ENCODE measurements around the gene EZR.

Gene EZR

GRCh38 chr6:158771399-158772152 lies 47.6 kb downstream of the EZR start:
- peaks cover 46% of the 10 kb centered on the region for H3K4me1 Mint-ChIP-seq (ENCODE audit: low read depth)
- peaks cover 4% of the 10 kb centered on the region for H3K36me3 Mint-ChIP-seq

GRCh38 chr6:158770533-158771330 lies 48.4 kb downstream of the EZR start:
- H3K9me3 Mint-ChIP-seq (ENCODE audit: low read depth), result no peaks in the 10 kb centered on the region
- H3K4me3 Mint-ChIP-seq, result no peak overlapping the region
- peak overlapping the region; percentile 75 for H3K27ac Mint-ChIP-seq
- peaks cover 4% of the 10 kb centered on the region for H3K36me3 Mint-ChIP-seq
- H3K4me1 Mint-ChIP-seq (ENCODE audit: low read depth), result peaks cover 46% of the 10 kb centered on the region
- H3K27me3 Mint-ChIP-seq, result no peaks in the 10 kb centered on the region

More at GRCh38 chr6:158771399-158772152, 47.6 kb downstream of the EZR start:
- Mint-ChIP-seq H3K4me3 (peak overlapping the region; percentile 23), H3K9me3 (ENCODE audit: low read depth) (no peaks in the 10 kb centered on the region), H3K27ac (peak overlapping the region; percentile 84), H3K27me3 (no peaks in the 10 kb centered on the region)

DNA sequence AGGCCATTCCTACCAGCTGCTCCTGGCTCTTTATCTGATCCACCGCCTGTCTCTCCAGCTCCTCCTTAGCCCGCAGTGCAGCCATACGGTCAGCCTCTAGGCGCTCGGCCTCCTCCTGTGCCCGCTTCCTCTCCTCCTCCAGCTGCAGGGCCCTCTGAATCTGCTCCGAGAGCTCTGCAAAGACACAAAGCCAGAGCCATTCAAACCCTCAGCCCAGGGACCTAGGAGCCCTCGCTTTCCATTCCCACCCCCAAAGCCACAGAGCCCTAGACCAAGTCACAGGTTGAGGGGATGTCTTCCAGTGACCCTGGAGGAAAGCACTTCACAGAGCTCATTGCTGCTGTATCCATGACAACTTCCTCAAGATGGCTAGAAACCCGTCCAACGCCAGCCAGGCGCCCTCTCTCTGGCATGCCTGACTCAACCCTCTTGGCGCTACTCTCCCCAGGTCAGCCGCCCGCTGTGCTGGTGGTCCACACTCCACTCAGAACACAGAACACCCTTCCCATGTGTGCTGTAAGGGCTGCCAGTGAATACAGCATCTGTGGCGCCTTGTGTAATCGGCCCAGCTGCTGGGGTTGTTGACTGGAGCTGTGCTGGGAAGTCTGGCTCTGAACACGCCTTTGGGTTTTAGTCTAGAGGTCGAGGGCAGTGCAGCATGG lies 49.3 kb downstream of the EZR start:
- Mint-ChIP-seq H3K9me3 (ENCODE audit: low read depth) (no peaks in the 10 kb centered on the region), H3K4me1 (ENCODE audit: low read depth) (peaks cover 41% of the 10 kb centered on the region), H3K27ac (peak overlapping the region; percentile 75), H3K36me3 (peaks cover 4% of the 10 kb centered on the region), H3K4me3 (no peak overlapping the region), H3K27me3 (no peaks in the 10 kb centered on the region)

DNA sequence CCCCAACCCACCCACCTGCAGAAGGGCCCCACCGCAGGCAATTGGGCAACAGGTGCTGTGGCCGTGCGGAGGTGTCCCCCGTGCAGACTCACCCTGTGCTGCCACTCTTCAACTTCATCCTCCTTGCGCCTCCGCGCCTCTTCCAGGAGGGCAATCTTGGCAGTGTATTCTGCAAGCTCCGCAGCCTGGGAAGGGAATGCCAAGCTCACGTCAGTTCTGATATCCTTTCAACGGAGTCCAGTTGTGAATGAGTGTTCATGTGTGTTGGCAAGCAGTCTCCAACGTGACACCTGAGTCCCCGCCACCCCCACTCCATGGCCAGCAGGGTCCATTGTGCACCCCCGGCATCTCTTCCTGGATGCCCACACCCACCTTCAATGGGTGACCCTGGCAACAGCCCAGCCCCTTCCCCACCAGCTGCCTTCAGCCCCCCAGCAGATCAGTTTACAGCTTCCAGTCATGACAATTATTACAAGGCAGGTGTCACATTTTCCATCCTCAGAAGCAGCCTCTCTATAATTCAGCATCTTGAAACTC lies 49.9 kb downstream of the EZR start:
- Mint-ChIP-seq H3K4me1 (ENCODE audit: low read depth) (peaks cover 40% of the 10 kb centered on the region), H3K36me3 (peaks cover 4% of the 10 kb centered on the region), H3K27ac (peak overlapping the region; percentile 75), H3K9me3 (ENCODE audit: low read depth) (no peaks in the 10 kb centered on the region), H3K4me3 (no peak overlapping the region), H3K27me3 (no peaks in the 10 kb centered on the region)

DNA sequence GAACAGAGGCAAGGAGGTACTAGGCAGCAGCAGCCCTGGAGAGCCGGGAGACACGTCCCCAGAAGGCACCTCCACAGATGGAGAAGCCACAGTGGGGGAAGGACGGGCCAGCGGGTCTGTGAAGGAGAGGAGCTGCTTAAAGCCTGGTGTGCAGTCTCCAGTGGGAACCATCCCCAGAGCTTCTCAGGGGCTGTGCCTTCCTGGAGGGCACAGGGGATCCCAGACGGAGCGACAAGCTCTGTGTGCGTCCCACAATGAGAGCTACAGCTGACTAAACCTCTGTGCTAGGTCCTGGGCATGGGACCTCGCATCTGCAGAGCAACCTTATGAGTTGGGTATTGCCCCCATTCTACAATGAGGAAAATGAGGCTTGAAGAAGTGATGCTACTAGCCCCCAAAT lies 50.7 kb downstream of the EZR start:
- peaks cover 4% of the 10 kb centered on the region for H3K36me3 Mint-ChIP-seq
- no peaks in the 10 kb centered on the region for H3K27me3 Mint-ChIP-seq
- H3K27ac Mint-ChIP-seq, result peak overlapping the region; percentile 61
- H3K4me3 Mint-ChIP-seq, result no peak overlapping the region
- H3K9me3 Mint-ChIP-seq (ENCODE audit: low read depth), result no peaks in the 10 kb centered on the region
- peaks cover 33% of the 10 kb centered on the region for H3K4me1 Mint-ChIP-seq (ENCODE audit: low read depth)

DNA sequence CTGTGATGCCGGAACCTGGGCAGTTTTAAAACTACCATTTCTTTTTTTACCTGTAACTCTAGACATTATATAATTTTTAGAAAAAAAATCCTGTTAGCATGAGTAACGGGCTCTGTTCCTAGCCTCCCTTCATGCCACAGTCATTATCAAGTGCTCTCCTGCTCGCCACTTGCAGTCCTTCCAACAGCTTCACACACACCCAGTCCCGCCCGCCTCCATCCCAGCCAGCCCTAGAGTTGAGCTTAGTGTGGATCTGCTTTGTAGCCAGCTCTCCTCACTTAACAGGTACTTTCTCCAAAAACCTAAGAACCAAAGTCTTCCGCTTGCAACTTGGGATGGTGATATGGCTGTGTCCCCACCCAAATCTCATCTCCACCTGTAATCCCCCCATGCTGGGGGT lies 51.5 kb downstream of the EZR start:
- H3K36me3 Mint-ChIP-seq, result peaks cover 3% of the 10 kb centered on the region
- peak overlapping the region; percentile 64 for H3K27ac Mint-ChIP-seq
- no peaks in the 10 kb centered on the region for H3K27me3 Mint-ChIP-seq

GRCh38 chr6:158766621-158767455 lies 52.3 kb downstream of the EZR start:
- no peaks in the 10 kb centered on the region for H3K9me3 Mint-ChIP-seq (ENCODE audit: low read depth)
- peaks cover 4% of the 10 kb centered on the region for H3K36me3 Mint-ChIP-seq
- peaks cover 17% of the 10 kb centered on the region for H3K4me1 Mint-ChIP-seq (ENCODE audit: low read depth)
- H3K4me3 Mint-ChIP-seq, result no peak overlapping the region
- no peaks in the 10 kb centered on the region for H3K27me3 Mint-ChIP-seq
- peak overlapping the region; percentile 54 for H3K27ac Mint-ChIP-seq

More for the DNA sequence above, 51.5 kb downstream of the EZR start:
- H3K9me3 Mint-ChIP-seq (ENCODE audit: low read depth), result no peaks in the 10 kb centered on the region
- H3K4me1 Mint-ChIP-seq (ENCODE audit: low read depth), result peaks cover 25% of the 10 kb centered on the region
- H3K4me3 Mint-ChIP-seq, result no peak overlapping the region

- Mint-ChIP-seq H3K27ac (peak overlapping the region; percentile 50), H3K36me3 (peaks cover 4% of the 10 kb centered on the region)
Observed at GRCh38 chr6:158765499-158766068, 53.6 kb downstream of the EZR start.

DNA sequence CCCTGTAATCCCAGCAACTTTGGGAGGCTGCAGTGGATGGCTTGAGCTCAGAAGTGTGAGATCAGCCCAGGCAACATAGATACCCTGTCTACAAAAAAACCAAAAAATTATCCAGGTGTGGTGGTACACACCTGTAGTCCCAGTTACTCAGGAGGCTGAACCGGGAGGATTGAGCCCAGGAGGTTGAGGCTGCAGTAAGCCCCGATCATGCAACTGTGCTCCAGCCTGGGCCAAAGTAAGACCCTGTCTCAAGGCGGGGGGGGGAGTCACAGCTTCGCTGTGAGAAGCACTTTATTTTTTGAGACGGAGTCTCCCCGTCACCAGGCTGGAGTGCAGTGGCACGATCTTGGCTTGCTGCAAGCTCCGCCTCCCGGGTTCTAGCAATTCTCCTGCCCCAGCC lies 54.2 kb downstream of the EZR start:
- H3K4me1 Mint-ChIP-seq (ENCODE audit: low read depth), result peaks cover 3% of the 10 kb centered on the region
- no peak overlapping the region for H3K4me3 Mint-ChIP-seq
- H3K27ac Mint-ChIP-seq, result no peak overlapping the region
- H3K9me3 Mint-ChIP-seq (ENCODE audit: low read depth), result no peaks in the 10 kb centered on the region
- no peaks in the 10 kb centered on the region for H3K27me3 Mint-ChIP-seq
- H3K36me3 Mint-ChIP-seq, result peaks cover 4% of the 10 kb centered on the region

More at GRCh38 chr6:158765499-158766068, 53.6 kb downstream of the EZR start:
- Mint-ChIP-seq H3K4me3 (no peak overlapping the region), H3K4me1 (ENCODE audit: low read depth) (peaks cover 5% of the 10 kb centered on the region), H3K27me3 (no peaks in the 10 kb centered on the region), H3K9me3 (ENCODE audit: low read depth) (no peaks in the 10 kb centered on the region)

GRCh38 chr6:158764183-158764849 lies 54.9 kb downstream of the EZR start:
- H3K36me3 Mint-ChIP-seq, result peaks cover 2% of the 10 kb centered on the region
- H3K27ac Mint-ChIP-seq, result peak overlapping the region; percentile 64
- no peaks in the 10 kb centered on the region for H3K4me1 Mint-ChIP-seq (ENCODE audit: low read depth)
- no peaks in the 10 kb centered on the region for H3K27me3 Mint-ChIP-seq
- no peaks in the 10 kb centered on the region for H3K9me3 Mint-ChIP-seq (ENCODE audit: low read depth)
- H3K4me3 Mint-ChIP-seq, result no peak overlapping the region

DNA sequence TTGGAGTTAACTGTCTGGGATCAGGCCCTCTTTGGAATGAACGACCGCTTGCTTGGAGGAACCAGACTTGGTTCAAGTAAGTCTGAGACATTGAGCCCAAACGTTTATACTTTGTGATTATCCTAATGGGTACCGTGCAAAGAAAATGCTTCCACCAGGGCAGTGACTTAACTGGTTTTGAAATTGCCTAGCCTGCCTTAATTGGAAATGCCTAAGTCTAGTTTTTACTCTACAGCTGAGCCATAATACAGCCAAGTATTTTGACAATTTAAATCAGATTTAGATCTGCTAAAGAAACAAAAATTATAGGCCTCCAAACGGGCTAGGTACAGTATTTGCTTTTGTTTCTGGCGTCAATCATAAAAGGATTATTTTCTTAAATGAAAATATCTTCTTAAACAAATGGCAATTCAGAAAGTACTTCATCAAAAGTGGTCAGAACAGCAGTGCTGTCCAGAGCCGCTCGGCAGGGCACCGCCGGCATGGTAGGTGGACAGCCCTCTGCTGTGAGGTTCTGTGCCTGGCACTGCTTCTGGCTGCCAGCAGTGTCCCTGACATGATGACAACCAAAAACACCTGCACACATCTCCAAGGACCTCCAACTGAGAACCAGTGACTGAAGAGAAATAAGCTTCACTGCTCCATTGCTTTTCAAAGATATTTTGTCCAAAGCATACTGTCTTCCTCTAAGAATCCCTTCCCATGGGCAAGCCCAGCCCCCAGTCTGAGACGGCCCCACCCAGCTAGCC lies 55.6 kb downstream of the EZR start:
- Mint-ChIP-seq H3K27ac (peak overlapping the region; percentile 64), H3K4me3 (no peak overlapping the region), H3K27me3 (no peaks in the 10 kb centered on the region), H3K9me3 (ENCODE audit: low read depth) (no peaks in the 10 kb centered on the region), H3K36me3 (peaks cover 2% of the 10 kb centered on the region), H3K4me1 (ENCODE audit: low read depth) (no peaks in the 10 kb centered on the region)

GRCh38 chr6:158762787-158763433 lies 56.3 kb downstream of the EZR start:
- no peaks in the 10 kb centered on the region for H3K27me3 Mint-ChIP-seq
- H3K36me3 Mint-ChIP-seq, result peaks cover 2% of the 10 kb centered on the region
- H3K4me3 Mint-ChIP-seq, result no peak overlapping the region
- H3K27ac Mint-ChIP-seq, result peak overlapping the region; percentile 41
- no peaks in the 10 kb centered on the region for H3K4me1 Mint-ChIP-seq (ENCODE audit: low read depth)
- no peaks in the 10 kb centered on the region for H3K9me3 Mint-ChIP-seq (ENCODE audit: low read depth)
